Measurements from ENCODE around the gene ELF4.

GRCh38 chrX:130118441-130119311, 8.4 kb upstream of the ELF4 start:
- TF ChIP-seq POLR2A (IDR thresholded peaks at IDR 0.05) = no peak
- TF ChIP-seq CTCF (IDR thresholded peaks at IDR 0.05) = no peak
- no peak for TF ChIP-seq POLR2AphosphoS5 (IDR thresholded peaks at IDR 0.05)

All from gastroesophageal sphincter (tissue), 3 donors.